Thymus (tissue), 11 donors: ENCODE results near the gene C3orf49. TPM values are rescaled to one million over a fixed set of nuclear protein-coding genes. Genes with fewer than 3 reads are reported as not detected.

Source experiments
- DNase-seq, 9 donors: peaks; one replicate each; pipeline ENCODE4 v3.0.0-alpha.2; 2013; ENCODE audit warnings: low spot score in 9 of 9, low read depth in 6 of 9, missing footprints in 1 of 9
- H3K27ac ChIP-seq, 2 donors: one replicate each; pipeline ENCODE4 v1.5.1; 2013; ENCODE audit warnings: control low read depth in 1 of 2, low read depth in 1 of 2, low read length in 1 of 2, mild to moderate bottlenecking in 1 of 2, moderate library complexity in 1 of 2
- H3K27me3 ChIP-seq, 2 donors: one replicate each; pipeline ENCODE4 v1.5.1; 2013; ENCODE audit warnings: low read length in 1 of 2; ENCODE audit not compliant: control insufficient read depth in 2 of 2, insufficient read depth in 1 of 2
- H3K36me3 ChIP-seq, 2 donors: one replicate each; pipeline ENCODE4 v1.5.1; 2013; ENCODE audit warnings: low read length in 1 of 2, mild to moderate bottlenecking in 1 of 2, moderate library complexity in 1 of 2; ENCODE audit not compliant: control insufficient read depth in 2 of 2, insufficient read depth in 2 of 2
- H3K4me1 ChIP-seq, 2 donors: one replicate each; pipeline ENCODE4 v1.5.1; 2013; ENCODE audit warnings: low read length in 2 of 2; ENCODE audit not compliant: control insufficient read depth in 2 of 2, insufficient read depth in 2 of 2
- H3K4me3 ChIP-seq, 2 donors: one replicate each; pipeline ENCODE4 v1.5.1; 2013; ENCODE audit warnings: low read length in 2 of 2, control low read depth in 1 of 2, mild to moderate bottlenecking in 1 of 2
- H3K9me3 ChIP-seq, 2 donors: one replicate each; pipeline ENCODE4 v1.5.1; 2013; ENCODE audit warnings: low read length in 1 of 2, mild to moderate bottlenecking in 1 of 2; ENCODE audit not compliant: control insufficient read depth in 2 of 2, insufficient read depth in 1 of 2
- WGBS: extraction: QIAGEN DNeasy Blood & Tissue Kit; methylation state at CpG from one replicate; pipeline ENCODE4 v1.1.7; 2013; 5-methylcytosine and 5-hydroxymethylcytosine counted together
- polyA plus RNA-seq: library from polyadenylated mRNA; stranded (reverse); fragments of 200-250 nt; gene quantifications from one replicate; pipeline ENCODE4 v1.2.3, GENCODE V29; 2013
- total RNA-seq: library from RNA; stranded (reverse); fragments of 120-200 nt; gene quantifications from one replicate; pipeline ENCODE4 v1.2.4, GENCODE V29; 2013
- donor health status: healthy.

The C3orf49 gene
- total and polyA plus RNA-seq, 2 donors, result 0.05 TPM; not detected in 1

- Histone ChIP-seq H3K36me3 (no peaks in the 10 kb centered on the region), H3K4me3 (no peak overlapping the region), H3K27ac (no peak overlapping the region), H3K27me3 (no peaks in the 10 kb centered on the region), H3K9me3 (no peaks in the 10 kb centered on the region), H3K4me1 (no peaks in the 10 kb centered on the region)
- no peak for DNase-seq
- 1% methylated on average over 1 of the region's 1 CpG for WGBS
Measured at GRCh38 chr3:63841704-63842103, 22.6 kb downstream of the C3orf49 start.

- no peak for DNase-seq
- Histone ChIP-seq H3K4me1 (no peaks in the 10 kb centered on the region), H3K27me3 (no peaks in the 10 kb centered on the region), H3K9me3 (no peaks in the 10 kb centered on the region), H3K36me3 (no peaks in the 10 kb centered on the region), H3K4me3 (no peak overlapping the region), H3K27ac (no peak overlapping the region)
Measured at GRCh38 chr3:63842127-63842526, 23.0 kb downstream of the C3orf49 start.

- Histone ChIP-seq H3K27me3 (no peaks in the 10 kb centered on the region), H3K36me3 (no peaks in the 10 kb centered on the region), H3K9me3 (no peaks in the 10 kb centered on the region), H3K4me1 (no peaks in the 10 kb centered on the region), H3K27ac (no peak overlapping the region), H3K4me3 (no peak overlapping the region)
- DNase-seq, result no peak
- WGBS, result 98% methylated on average over 4 of the region's 4 CpGs
Measured at GRCh38 chr3:63845215-63845614, 26.1 kb downstream of the C3orf49 start.

GRCh38 chr3:63847718-63848450, 28.8 kb downstream of the C3orf49 start:
- no peak for DNase-seq
- Histone ChIP-seq H3K36me3 (peaks cover 0 to 5% of the 10 kb centered on the region in 2 donors), H3K4me1 (no peaks in the 10 kb centered on the region), H3K4me3 (no peak overlapping the region), H3K27me3 (no peaks in the 10 kb centered on the region), H3K9me3 (no peaks in the 10 kb centered on the region), H3K27ac (no peak overlapping the region)
- 89% methylated on average over 1 of the region's 1 CpG for WGBS

DNA sequence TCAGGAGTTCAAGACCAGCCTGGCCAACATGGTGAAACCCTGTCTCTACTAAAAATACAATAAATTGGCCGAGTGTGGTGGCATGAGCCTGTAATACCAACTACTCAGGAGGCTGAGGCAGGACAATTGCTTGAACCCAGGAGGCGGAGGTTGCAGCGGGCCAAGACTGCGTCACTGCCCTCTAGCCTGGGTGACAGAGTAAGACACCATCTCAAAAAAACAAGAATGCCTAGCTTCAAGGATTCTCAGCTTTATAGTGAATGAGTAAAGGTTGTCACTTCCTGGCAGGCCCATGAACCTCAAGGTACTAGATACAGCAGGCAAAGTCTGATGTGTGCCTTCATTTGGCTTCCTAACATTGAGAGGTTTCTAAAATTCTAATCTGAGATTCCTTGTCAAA, 30.1 kb downstream of the C3orf49 start:
- Histone ChIP-seq H3K27ac (no peak overlapping the region), H3K9me3 (no peaks in the 10 kb centered on the region), H3K4me3 (no peak overlapping the region), H3K36me3 (peaks cover 0 to 5% of the 10 kb centered on the region in 2 donors), H3K4me1 (no peaks in the 10 kb centered on the region), H3K27me3 (no peaks in the 10 kb centered on the region)
- DNase-seq, result peak in 1 of 9 donors; percentile 4
- 99% methylated on average over 4 of the region's 4 CpGs for WGBS

GRCh38 chr3:63851287-63851686, 32.2 kb downstream of the C3orf49 start:
- no peak for DNase-seq
- Histone ChIP-seq H3K9me3 (no peaks in the 10 kb centered on the region), H3K36me3 (peaks cover 0 to 5% of the 10 kb centered on the region in 2 donors), H3K4me3 (no peak overlapping the region), H3K4me1 (no peaks in the 10 kb centered on the region), H3K27me3 (no peaks in the 10 kb centered on the region), H3K27ac (no peak overlapping the region)
- WGBS, result 98% methylated on average over 3 of the region's 3 CpGs

DNA sequence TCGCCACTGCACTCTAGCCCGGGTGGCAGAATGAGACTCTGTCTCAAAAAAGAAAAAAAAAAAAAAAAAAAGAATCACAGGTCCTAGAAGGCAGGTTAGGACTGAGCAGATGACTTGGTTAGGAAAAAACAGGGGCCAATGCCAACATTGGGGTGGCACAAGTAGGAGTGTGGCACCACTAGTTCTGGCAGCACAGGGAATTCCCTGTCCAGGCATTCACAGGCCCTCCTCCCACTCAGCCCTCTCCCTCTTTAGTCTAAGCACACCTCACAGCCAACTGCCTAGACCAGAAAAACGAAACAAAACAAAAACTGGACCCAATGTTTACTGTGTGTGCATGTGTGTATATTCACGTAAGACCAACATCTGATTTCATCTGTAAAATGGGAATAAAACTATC, 34.0 kb downstream of the C3orf49 start:
- Histone ChIP-seq H3K27ac (no peak overlapping the region), H3K4me3 (no peak overlapping the region), H3K36me3 (peaks cover 0 to 5% of the 10 kb centered on the region in 2 donors), H3K27me3 (no peaks in the 10 kb centered on the region), H3K4me1 (no peaks in the 10 kb centered on the region), H3K9me3 (no peaks in the 10 kb centered on the region)
- WGBS, result 97% methylated on average over 4 of the region's 4 CpGs
- no peak for DNase-seq

GRCh38 chr3:63855333-63855940, 36.3 kb downstream of the C3orf49 start:
- H3K4me3 ChIP-seq, result no peak overlapping the region
- no peaks in the 10 kb centered on the region for H3K27me3 ChIP-seq
- H3K36me3 ChIP-seq, result peaks cover 0 to 5% of the 10 kb centered on the region in 2 donors
- 78% methylated on average over 1 of the region's 1 CpG for WGBS
- no peaks in the 10 kb centered on the region for H3K4me1 ChIP-seq
- H3K9me3 ChIP-seq, result no peaks in the 10 kb centered on the region
- DNase-seq, result no peak
- H3K27ac ChIP-seq, result no peak overlapping the region

GRCh38 chr3:63857311-63857710, 38.2 kb downstream of the C3orf49 start:
- Histone ChIP-seq H3K27ac (no peak overlapping the region), H3K4me3 (no peak overlapping the region), H3K4me1 (peaks cover 0 to under 1% of the 10 kb centered on the region in 2 donors), H3K36me3 (peaks cover 0 to 2% of the 10 kb centered on the region in 2 donors), H3K27me3 (no peaks in the 10 kb centered on the region), H3K9me3 (no peaks in the 10 kb centered on the region)
- DNase-seq, result no peak
- 97% methylated on average over 2 of the region's 2 CpGs for WGBS
